OCI-LY1 (cell line): ENCODE results near the gene EDC3.

Experiments used
- EZH2 ChIP-seq: fragments of 200-600 bp; sonication (generic), shearing (Covaris generic); IDR thresholded peaks from 2 replicates; pipeline ENCODE4 v1.8.0; 2017; ENCODE audit warnings: borderline replicate concordance, mixed run types, mild to moderate bottlenecking, antibody characterized with exemption, low read length, moderate library complexity, mixed read lengths
- TF ChIP-seq, protein P1 (sequence below): fragments of 200-600 bp; sonication (generic), shearing (Covaris generic); IDR thresholded peaks from 2 replicates; pipeline ENCODE4 v1.5.1; 2017; ENCODE audit warnings: mild to moderate bottlenecking, antibody characterized with exemption, low read length, moderate library complexity, mixed read lengths

DNA sequence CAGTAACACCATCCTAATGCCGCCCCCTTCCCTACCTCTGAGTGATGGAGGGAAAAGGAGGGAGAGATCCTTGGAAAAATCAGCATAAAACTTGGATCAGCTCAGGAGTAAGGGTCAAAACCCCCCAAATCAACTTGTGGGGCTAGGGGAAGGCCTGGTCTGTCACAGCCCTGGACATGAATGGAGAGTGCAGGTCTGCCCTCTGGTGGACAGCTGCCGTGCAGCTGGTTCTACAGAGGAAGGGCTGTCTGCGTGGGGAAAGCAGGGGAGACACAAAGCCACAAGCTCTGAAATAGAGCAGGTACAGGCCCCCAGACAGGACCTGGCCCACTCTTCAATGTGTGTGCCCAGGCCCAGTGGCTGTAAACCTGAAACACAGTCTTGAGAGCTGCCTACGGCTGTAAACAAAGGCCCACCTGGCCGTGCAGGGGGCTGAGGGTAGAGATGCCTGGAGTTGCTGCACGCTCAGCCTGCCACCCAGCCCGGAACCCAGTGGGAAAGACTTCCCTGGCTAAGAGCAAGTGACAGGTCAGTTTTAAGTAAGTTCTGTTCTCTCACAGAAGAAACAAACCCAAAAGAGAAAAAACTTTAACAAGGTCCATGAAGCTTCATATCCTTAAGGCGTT, 63.8 kb downstream of the EDC3 start:
- TF ChIP-seq, protein P1, sequence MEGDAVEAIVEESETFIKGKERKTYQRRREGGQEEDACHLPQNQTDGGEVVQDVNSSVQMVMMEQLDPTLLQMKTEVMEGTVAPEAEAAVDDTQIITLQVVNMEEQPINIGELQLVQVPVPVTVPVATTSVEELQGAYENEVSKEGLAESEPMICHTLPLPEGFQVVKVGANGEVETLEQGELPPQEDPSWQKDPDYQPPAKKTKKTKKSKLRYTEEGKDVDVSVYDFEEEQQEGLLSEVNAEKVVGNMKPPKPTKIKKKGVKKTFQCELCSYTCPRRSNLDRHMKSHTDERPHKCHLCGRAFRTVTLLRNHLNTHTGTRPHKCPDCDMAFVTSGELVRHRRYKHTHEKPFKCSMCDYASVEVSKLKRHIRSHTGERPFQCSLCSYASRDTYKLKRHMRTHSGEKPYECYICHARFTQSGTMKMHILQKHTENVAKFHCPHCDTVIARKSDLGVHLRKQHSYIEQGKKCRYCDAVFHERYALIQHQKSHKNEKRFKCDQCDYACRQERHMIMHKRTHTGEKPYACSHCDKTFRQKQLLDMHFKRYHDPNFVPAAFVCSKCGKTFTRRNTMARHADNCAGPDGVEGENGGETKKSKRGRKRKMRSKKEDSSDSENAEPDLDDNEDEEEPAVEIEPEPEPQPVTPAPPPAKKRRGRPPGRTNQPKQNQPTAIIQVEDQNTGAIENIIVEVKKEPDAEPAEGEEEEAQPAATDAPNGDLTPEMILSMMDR, result peak; percentile 94
- TF ChIP-seq EZH2, result no peak
